ENCODE measurements around the gene ZNF792.
"Not testable (repeated sequence)": the region's sequence is repeated elsewhere in the genome, so short reads cannot be mapped to it uniquely, and the experiment has no call there.

The ZNF792 gene

DNA sequence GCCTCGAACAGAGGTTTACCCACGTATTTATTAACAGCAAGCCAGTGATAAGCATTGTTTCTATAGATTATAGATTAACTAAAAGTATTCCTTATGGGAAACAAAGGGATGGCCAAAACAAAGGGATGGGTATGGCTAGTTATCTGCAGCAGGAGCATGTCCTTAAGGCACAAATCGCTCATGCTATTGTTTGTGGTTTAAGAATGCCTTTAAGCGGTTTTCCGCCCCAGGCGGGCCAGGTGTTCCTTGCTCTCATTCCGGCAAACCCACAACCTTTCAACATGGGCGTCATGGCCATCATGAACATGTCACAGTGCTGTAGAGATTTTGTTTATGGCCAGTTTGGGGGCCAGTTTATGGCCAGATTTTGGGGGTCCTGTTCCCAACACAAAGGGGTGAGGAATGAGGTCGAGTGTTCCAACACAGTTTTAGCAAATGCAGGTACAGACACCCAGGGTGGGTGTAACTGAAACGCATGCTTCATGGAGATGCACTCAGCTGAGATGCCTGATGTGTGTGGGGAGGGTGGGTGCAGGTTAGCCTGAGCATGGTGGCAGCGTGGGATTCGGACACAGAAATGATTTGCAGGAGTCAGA is 6.3 kb upstream of the ZNF792 start:
- not testable (repeated sequence) for DNase-seq (ENCODE audit: low spot score)

DNA sequence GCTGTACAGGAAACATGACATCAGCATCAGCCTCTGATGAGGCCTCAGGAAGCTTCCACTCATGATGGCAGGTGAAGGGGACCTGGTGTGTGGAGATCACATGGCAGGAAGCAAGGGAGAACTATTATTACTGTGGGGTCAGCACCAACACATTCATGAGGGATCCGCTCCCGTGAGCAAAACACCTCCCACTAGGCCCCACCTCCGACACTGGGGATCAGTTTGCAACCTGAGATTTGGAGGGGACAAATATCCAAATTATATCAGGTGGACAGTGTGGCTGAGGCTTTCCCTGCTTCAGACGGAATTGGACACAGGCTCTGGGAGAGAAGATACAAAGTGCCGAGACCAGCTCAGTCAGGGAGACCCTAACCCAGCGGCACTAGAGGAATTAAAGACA is 5.7 kb upstream of the ZNF792 start:
- DNase-seq (ENCODE audit: low spot score) = no peak

DNA sequence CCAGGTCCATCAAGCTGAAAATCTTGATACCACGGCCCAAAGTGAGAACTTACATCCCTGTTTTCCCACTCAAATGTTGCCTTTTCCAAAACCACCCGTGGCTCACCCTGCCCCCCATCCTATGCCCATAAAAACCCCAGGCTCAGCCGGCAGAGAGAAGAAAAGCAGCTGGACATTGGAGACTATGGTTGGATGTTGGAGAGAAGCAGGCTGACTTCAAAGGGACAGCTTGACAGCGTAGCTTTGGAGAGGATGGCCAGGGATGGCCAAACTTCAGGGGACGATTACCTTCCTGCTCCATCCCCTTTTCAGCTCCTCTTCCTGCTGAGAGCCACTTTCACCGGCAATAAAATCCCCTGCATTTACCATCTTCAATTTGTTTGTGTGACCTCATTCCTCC is 3.5 kb upstream of the ZNF792 start:
- DNase-seq (ENCODE audit: low spot score) = no peak

DNA sequence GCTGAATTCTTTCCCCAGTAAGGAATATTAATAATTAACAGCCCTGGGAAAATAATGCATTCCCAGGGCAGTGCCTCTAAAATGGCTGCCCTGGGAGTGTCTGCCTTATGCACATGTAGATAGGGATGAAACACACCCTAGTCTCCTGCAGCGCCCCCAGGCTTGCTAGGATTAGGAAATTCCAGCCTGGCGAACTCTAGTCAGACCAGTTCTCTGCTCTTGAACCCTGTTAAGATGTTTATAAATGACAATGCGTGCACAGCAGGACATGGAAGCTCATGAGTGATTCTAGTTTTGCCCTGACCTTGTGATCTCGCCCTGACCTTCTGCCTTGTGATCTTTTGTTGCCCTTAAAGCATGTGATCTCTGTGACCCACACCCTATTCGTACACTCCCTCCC is 1.5 kb upstream of the ZNF792 start:
- DNase-seq (ENCODE audit: low spot score) = not testable (repeated sequence)

DNA sequence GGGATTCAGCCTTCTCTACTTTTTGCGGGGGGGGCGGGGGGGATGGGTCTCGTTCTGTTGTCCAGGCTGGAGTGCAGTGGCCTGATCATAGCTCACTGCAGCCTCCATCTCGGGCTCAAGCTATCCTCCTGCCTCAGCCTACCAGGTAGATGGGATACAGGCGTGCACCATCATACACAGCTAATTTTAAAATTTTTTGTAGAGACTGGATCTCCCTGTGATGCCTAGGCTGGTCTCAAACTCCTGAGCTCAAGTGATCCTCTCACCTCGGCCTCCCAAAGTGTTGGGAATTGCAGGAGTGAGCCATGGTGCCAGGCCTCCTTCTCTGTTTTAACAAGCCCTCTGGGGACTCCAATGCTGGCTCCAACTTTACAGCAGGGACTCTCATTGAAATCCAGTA is 569 bp upstream of the ZNF792 start:
- no peak for DNase-seq (ENCODE audit: low spot score)

DNA sequence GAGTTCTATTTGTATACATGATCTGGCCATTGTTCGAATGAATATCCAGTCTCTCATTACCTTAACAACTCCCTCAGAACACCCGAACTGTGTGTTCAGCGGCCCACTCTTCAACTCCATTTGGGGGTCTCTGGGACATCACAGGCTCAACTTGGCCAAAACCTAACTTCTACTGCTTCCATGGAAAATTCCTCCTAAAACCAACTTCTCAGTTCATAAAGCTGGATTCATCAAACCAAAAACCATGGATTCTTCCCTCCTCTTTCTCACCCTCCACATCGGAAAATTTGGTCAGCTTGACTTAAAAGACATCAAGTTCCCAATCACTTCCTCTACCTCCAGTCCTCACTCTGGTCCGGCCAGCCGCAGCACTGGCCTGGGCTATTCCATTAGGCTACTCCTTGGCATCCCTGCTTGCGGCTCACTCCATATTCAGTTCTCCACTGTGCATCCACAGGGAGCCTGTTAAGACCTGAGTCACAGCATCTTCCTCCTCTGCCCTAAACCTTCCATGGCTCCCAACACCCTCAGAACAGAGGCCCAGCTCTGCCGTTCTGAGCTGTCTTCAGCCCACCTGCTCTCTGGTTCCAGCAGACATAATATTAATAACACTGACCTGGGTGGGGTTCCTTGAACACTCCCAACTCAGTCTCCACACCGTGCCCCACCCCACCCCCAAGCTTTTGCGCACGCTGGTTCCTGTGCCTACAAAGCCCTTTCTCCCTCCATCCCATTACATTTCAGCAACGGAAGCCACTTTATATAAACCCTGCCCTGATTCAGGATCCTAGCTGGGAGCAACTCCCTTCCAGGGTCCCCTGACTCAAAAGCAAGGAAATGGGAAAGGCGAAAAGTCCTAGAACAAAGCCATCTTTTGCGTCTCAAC is 1.1 kb downstream of the ZNF792 start:
- DNase-seq (ENCODE audit: low spot score) = peak; percentile 42

DNA sequence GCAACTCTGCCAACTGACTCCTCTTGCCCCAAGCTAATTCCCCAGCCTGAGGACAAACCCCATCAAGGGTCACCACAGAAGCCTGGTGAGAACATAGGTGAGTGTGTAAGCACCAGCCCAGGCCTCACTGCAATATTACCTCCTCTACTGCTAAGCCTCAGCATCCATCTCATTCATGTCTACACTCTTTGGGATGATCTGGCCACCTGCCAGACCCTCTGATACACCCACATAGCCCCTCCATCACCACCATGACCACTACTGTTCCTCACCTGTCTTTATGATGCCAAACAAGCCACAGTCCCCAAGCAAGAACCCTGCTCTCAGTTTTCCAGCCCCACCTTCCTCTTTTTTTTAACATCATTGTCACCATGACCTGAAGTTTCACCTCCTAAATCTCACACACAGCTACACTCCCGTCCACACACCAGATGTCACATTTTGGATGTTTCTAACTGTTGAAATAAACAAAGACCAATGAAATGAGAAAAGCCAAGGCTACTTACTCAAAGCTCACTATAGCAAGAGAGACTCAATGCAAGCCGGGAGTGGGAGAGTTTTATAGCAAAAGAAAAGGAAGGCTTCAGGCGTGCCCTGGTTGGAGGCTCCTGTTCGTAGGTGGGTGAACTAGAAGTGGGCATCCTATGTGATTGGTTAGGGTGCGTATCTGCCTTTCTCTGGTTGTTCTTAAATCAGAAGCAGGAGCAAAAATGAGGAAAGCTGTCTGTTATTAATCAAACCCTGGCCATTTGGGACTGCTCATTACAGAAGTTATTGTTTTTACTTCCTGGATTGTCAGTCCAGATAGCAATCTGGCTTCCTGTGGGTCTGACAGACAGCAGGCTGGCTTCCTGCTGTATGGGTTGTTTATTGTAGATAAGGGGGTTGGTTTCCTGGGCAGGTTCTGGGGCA is 2.0 kb downstream of the ZNF792 start:
- DNase-seq (ENCODE audit: low spot score) = peak; percentile 4

DNA sequence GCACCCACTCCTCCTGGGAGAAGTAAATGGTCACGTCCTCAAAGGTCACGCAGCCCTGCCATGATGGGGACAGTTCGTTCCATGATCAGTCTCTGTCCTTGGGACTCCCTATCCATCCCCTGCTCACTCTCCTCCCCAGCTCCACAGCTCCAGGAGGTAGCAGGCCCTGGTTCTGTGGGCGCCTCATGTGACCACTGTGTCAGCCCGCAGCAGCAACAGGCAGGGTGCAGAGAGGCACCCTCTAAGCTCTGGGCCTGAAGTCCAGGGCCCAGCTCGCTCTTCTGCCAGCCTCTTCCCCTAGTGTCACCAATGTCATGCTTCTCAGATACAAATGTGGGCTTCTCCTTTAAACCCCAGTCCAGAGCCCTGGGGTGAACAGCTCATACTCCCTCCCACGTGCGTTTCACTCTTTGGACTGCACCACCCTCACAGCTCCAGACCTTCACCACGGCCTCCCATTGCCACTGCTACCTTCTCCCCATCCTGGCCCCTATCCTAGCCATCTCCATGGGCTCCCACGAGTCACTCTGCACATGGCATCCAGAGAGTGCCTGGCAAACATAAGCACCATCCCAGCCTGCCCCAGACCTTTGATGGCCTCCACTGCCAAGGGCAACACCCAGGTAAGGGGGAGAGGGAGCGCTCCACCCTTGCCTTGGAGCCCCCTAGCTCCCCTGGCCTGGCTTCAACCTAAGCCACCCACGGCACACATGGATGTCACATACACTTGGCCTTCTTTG is 2.9 kb downstream of the ZNF792 start:
- DNase-seq (ENCODE audit: low spot score) = no peak

DNA sequence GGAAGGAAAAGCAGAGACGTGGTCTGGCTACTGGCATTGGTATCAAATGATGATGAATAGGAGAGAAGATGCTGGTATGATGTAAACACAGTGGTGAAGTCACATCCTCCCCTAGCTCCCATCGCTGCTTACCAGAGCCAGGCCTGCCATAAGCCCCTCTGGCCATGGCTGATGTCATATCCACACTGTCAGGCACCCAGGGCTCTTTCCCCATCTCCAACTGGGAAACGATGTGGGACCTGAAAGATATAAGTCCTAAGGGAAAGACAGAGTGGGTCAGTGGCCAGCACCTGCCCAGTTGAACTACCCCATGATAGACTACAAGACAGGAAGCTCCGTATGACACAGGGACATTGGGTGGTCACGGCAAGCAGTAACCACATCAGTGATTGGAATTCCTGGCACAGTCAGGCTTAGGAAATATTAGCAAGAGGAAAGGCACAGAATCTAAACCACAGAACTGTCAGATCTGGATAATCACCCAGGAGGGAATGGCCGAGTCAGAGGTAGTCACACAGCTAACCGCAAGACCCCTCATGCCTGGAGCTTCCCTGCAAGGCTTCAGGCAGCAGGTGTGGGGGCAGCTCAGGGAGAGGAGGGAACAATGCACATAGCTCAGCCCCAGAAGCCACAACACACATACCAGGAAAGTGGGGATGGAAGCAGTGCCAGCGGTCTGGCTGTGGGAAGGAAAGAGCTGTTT is 3.8 kb downstream of the ZNF792 start:
- no peak for DNase-seq (ENCODE audit: low spot score)

DNA sequence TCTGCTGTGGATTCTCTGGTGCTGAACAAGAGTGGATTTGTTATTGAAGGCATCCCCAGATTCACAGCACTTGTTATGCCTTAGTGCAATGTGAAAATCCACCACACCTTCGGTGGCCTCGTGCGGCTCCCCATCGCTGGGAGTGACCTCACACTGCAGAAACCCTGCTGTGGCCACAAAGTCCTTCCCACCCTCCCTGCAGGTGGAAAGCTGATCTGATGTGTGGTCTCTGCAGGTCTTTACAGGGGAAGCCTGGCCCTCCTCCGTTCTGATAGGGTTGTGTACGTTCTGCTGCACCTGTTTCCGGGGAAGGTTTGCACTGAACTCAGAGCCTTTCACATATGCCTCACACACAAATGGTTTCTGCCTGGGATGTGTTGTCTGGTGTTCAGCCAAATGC is 5.0 kb downstream of the ZNF792 start:
- no peak for DNase-seq (ENCODE audit: low spot score)

DNA sequence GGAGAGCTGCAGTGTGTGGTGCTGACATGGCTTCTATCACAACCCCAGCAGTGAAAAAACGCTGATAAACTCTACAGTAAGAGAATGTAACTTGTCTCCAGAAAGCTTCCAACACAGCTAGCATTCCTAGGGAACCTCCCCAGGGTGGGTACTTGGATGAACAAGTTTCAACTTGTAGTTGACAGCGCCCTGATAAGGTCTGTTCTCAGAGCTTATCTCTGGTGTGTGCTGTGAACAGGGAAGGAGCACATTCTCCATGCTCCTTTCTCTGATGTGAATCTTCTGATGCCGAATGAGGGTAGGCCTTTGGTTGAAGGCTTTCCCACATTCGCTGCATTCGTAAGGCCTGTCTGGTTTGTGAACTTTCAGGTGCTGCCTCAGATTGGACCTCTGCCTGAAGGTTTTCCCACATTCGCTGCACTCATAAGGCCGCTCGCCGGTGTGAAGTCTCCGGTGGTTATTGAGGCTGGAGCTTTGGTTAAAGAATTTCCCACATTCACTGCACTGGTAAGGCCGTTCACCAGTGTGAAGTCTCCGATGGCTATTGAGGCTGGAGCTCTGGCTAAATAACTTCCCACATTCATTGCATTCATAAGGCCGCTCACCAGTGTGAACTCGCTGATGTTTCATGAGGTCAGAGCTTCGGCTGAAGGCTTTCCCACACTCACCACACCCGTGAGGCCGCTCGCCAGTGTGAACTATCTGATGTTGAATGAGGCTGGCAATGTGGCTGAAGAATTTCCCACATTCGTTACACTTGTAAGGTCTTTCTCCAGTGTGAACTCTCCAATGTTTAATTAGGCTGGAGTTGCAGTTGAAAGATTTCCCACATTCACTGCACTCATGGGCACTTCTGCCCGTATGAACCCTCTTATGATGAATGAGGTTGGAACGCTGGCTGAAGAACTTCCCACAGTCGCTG is 5.9 kb downstream of the ZNF792 start:
- DNase-seq (ENCODE audit: low spot score) = no peak

DNA sequence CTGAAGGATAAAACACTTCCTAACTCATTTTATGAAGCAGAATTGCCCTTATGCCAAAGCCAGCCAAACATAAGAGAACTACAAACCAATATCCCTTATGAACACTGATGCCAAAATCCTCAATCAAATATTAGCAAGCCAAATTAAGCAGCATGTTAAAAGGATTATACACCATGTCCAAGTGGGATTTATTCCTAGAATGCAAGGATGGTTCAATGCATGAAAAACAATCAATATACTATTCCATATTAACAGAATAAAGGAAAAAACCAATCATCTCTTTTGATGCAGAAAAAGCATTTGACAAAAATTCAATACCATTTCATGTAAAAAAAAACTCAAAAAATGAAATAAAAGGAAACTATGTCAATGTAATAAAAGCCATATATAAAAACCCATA is 10.9 kb downstream of the ZNF792 start:
- no peak for DNase-seq (ENCODE audit: low spot score)

DNA sequence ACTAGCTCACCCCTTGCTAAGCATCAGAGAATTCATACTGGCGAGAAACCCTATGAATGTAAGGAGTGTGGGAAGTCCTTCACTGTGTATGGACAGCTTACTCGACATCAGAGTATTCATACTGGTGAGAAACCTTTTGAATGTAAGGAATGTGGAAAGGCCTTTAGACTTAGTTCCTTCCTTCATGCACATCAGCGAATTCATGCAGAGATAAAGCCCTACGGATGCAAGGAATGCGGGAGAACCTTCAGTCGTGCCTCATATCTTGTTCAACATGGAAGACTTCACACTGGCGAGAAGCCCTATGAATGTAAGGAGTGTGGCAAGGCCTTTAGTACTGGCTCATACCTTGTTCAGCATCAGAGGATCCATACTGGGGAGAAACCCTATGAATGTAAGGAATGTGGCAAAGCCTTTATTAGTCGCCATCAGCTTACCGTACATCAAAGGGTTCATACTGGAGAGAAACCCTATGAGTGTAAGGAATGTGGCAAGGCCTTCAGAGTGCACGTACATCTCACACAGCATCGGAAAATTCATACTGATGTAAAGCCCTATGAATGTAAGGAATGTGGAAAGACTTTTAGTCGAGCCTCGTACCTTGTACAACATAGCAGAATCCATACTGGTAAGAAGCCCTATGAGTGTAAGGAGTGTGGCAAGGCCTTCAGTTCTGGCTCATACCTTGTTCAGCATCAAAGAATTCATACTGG is 20.0 kb downstream of the ZNF792 start:
- no peak for DNase-seq (ENCODE audit: low spot score)

DNA sequence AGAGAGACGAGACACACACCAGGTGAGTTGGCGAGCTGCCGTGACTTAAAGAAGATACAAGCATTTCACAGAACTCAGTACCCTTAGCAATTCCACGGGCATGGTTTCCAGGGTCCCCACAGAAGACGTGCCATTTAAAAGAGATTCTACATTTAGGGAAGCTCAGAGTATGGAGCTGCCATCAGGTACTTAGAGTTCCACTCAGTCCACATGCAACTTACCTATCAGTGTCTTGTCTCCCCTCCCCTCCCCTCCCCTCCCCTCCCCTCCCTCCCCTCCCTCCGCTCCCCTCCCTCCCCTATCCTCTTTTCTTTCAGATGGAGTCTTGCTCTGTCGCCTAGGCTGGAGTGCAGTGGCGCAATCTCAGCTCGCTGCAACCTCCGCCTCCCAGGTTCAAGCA is 25.1 kb downstream of the ZNF792 start:
- no peak for DNase-seq (ENCODE audit: low spot score)

DNA sequence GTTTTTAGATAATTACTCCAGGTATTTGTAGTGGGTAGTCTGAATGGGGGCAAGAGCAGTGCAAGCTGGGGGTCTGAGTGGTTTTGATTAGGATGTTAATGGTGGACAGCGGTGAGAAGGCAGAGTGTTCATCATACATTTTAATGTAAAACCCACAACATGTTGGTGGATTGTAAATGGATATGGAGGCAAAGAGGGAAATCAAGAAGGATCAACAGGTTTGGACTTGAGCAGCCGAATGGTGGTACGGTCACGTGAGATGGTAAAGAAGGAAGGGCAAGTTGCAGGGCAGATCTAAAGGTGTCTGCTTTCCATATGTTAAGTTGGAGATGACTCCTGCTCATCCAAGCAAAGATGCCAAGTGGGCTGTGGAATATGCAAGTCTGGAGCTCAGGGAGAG is 27.8 kb downstream of the ZNF792 start:
- no peak for DNase-seq (ENCODE audit: low spot score)

DNA sequence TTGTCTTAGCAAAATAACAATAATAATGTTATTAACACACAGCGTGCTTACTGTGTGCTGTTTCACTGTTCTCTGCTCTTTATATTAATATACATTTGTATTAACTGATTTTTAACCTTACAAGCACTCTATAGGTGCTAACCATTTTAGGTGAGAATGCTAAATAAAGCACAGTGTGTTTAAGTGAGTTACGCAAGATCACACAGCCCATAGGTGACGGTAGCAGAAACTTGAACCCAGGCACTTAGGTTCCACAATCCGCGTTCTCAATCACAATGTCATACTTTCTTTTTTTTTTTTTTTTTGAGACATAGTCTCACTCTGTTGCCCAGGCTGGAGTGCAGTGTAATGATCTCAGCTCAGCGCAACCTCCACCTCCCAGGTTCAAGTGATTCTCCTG is 31.5 kb downstream of the ZNF792 start:
- DNase-seq (ENCODE audit: low spot score) = no peak

DNA sequence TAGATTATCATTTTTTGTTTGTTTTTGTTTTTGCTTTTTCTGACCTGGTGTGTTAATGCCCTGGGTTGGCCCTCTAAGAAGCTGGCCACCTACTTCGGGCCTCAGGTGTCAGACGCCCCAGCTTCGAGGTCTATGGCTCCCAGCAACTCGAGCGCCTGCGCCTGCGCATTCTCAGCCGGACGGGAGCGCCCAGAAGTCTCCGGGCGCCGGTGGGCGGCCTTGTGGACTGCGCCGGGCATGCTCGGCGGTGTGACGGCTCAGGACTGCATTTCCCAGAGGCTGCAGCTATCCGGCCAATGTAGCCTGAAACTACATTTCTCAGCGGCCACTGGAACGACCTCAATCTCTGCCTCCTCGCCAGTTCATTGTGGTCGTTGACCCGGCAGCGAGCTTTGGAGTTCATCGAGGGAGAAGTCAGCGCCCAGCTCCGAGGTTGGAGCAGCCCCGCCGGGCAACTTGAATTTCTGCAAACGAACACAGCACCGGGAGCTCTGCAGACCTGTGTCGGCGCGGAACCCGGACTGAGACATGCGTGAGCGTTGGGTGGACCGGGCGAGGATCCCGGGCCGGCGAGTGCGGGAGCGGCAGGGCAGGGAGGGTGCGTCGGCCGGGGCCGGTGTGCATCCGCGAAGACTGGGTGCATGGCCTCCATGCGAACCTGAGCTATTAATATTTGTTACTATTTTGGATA is 37.2 kb downstream of the ZNF792 start, which contains the start of gene ZNF30:
Gene ZNF30, plus strand, starts transcription at position 219 of the 691 bp plus-strand sequence. CDS start 3,045 bp downstream, outside the sequence.
- peak; percentile 93 for DNase-seq (ENCODE audit: low spot score)

DNA sequence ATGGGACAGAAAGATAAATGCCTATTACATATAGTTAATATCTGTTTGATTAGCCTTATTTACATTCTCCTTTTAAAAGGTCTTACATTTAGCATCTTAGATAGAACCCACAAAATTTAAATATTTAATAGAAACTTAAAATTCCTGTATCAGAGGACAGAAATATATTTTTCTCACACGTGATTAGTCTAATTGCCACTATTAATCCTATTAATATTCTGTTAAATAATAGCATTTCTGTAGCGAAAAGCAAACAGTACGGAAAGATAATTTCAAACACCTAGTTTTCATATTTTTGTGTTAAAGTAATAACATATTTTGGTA is 37.7 kb downstream of the ZNF792 start:
- DNase-seq (ENCODE audit: low spot score) = no peak

DNA sequence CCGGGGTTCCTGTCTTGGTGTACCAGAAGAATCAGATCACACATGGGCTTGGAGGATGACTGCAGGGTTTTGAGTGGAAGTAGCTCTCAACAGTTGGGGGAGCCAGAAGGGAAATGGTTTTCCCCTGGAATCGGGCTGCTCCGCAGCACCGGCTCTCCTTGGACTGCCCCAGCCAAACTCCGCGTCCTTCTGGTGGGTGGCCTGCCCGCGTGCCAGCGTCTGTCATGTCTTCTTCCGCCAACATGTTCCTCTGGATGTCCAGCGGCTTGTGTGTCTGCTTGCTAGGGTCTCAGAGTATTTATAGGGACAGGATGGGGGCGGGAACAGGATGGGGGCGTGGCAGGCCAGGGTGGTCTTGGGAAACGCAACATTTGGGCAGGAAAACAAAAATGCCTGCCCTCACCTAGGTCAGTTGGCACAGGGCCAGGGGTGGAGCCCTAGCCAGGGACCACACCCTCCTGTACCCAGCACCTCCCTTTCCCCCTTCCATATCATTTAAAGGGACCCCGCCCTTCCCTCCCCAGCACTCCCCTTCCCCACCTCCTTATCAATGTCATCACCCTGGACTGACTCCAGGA is 38.7 kb downstream of the ZNF792 start:
- no peak for DNase-seq (ENCODE audit: low spot score)

Data from cerebellar cortex (tissue), 1 donor.